OCI-M1 (cell line): ENCODE data around the gene ZSWIM9.

ENCODE experiments used
- DNase-seq: peaks from one replicate; lab custom pipeline; 2025; lab: John Stamatoyannopoulos, UW

The ZSWIM9 gene

DNA sequence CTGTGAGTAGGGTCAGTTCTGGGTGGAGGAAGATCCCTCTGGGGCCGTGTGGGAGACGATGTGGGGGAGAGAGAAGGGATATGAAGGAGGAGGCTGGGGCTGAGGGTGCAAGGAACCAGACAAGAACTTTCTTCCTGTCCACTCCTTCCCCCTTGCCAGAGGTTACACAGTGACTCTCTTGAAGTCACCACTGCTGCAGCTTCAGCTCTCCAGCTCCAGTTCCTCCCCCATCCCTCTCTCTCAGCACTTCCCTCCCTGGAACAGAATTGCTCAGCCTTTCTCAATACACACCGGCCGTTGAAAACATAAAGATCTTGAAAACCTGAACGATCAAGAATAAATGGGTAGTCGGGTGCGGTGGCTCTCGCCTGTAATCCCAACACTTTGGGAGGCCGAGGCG is 5.1 kb downstream of the ZSWIM9 start:
- DNase-seq = no peak

DNA sequence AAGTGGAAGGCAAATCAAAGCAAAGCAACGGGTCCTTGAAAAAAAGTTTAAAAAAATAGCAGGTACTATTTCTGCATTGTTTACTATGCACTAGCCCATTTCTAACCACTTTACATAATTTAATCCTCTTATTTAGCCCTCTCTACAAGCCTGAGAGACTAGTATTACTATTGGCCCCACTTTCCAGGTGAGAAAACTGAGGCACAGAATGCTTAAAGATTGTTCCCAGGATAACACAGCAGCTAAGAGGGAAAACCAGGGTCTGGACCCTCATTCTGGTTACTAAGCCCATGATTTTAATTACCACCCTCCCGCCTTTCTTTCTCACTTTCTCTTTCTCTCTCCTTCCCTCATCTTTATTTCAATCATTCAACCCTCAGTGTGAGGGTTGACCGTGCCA is 5.7 kb downstream of the ZSWIM9 start:
- DNase-seq = no peak

- no peak for DNase-seq
Measured at GRCh38 chr19:48181505-48181904, 11.0 kb downstream of the ZSWIM9 start.

GRCh38 chr19:48182434-48182833 is 12.0 kb downstream of the ZSWIM9 start:
- DNase-seq = no peak

- DNase-seq = no peak
Measured at GRCh38 chr19:48183356-48183755, 12.9 kb downstream of the ZSWIM9 start.

- no peak for DNase-seq
Measured at GRCh38 chr19:48186015-48186414, 15.5 kb downstream of the ZSWIM9 start.

- no peak for DNase-seq
Measured at GRCh38 chr19:48186541-48186991, 16.1 kb downstream of the ZSWIM9 start.

DNA sequence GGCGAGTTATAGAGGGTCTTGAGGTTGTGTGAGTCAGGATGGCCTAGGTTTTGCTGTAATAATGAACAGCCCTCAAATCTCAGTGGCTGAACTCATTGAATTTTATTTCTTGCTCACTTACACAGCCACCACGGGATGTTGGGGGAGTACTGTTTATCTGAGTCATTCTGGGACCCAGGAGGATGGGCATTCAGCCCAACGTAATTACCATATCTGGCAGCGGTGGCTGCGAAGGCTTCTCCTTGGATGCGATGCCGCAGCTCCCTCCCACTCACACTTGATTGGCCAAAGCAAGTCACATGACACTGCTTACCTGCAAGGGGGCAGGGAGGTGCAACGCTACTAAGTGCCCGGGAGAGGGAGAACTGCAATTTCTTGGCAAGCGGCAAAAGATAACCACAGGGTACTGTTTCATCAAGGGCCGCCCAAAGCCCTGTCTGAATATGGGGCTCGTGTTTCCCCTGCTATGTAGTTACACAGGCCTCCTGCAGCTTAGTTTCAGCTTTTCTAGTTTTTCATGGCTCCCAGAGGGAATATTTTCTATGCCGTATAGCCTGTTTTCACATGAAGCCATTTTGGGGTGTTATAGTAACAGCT is 19.9 kb downstream of the ZSWIM9 start:
- DNase-seq = peak; percentile 99

DNA sequence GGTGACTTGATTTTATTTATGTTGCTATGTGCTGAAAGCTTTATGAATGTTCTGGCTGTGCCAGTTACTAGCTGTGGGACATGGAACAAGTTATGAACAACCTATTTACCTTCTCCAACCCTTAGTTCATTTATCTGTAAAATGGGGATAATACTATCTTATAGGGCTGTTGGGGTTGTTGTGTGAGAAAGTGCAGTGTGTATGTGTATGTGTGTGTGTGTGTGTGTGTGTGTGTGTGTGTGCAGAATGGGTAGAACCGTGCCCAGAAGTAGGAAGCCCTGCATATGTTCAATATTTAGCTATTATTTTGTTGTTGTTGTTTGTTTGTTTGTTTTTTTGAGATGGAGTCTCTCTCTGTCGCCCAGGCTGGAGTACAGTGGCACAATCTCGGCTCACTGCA is 20.4 kb downstream of the ZSWIM9 start:
- no peak for DNase-seq

DNA sequence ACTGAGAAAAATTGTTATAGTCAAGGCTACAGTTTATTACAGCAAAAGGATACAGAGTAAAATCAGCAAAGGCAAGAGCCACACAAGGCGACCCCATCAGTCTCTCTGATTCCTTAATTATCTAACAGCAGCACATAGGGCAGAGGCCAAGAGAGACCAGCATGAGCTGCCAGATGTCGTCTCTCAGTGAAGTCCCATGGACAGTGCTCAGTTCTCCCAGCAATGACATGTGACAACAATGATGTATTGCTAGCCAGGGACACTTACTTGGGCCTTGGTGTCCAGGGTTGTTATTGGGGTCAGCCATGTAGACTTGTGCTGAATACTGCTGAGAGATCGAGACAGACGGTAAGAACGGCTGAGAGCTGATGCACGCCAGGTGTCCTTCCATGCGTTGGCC is 22.3 kb downstream of the ZSWIM9 start:
- no peak for DNase-seq

DNA sequence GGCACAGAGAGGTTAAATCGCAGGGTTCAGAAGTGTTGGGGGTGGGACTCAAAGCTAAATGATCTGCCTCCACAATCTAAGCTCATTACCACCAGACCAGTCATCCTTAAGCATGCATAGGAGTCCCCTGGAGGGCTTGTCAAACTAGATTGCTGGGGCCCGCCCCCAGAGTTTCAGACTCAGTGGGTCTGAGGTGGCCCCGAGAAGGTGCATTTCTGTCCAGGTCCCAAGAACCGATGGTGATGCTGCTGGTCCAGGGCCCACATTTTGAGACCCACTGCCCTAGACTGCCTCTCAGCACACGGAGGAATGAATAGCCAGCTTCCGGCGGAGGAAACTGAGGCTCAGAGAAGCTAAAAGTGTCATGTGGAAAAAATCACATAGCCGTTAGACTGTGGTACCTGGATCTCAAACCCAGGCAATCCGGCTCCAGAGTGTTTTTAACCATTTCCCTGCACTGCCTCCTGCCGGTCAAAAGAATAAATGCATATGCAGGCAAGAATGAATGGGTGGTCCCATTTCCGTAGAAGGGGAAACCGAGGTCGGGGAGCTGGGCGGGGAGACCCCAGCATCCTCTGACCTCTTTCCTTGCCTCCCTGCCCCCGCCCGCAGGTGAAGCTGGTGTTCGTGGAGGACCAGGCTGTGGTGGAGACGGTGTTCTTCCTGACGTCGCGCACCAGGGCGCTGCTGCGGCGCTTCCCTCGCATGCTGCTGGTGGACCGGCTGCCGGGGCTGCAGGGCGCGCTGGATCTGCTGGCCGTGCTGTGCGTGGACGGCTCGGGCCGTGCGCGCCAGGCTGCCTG is 23.8 kb downstream of the ZSWIM9 start:
- DNase-seq = peak; percentile 42

DNA sequence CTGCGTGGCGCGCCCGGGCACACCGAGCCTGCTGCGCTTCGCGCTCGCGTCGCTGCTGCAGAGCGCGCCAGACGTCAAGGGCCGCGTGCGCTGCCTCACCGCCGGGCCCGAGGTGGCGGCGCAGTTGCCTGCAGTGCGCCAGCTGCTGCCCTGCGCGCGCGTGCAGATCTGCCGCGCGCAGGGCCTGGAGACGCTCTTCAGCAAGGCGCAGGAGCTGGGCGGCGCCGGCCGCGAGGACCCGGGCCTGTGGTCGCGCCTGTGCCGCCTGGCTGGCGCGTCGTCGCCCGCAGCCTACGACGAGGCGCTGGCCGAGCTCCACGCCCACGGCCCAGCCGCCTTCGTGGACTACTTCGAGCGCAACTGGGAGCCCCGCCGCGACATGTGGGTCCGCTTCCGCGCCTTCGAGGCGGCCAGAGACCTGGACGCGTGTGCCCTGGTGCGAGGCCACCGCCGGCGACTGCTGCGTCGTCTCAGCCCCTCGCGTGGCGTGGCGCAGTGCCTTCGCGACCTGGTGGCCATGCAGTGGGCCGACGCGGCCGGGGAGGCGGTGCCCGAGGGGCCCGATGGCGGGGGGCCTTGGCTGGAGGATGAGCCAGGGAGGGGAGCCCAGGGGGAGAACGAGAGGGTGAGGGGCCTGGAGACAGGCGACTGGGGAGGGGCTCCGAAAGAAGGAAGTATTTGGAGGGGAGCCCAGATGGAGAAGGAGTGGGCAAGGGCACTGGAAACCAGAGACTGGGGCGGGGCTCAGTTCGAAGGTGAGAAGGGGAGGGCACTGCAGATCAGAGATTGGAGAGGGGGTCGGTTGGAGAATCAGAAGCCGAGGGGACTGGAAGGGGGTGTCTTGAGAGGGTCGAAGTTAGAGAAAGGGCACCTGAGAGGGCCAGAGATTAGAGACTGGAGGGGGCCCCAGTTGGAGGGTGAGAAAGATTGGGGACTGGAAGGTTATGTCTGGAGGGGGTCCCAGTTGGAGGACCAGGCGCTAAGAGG is 24.7 kb downstream of the ZSWIM9 start:
- DNase-seq = no peak

GRCh38 chr19:48196321-48196763 is 25.9 kb downstream of the ZSWIM9 start:
- no peak for DNase-seq

DNA sequence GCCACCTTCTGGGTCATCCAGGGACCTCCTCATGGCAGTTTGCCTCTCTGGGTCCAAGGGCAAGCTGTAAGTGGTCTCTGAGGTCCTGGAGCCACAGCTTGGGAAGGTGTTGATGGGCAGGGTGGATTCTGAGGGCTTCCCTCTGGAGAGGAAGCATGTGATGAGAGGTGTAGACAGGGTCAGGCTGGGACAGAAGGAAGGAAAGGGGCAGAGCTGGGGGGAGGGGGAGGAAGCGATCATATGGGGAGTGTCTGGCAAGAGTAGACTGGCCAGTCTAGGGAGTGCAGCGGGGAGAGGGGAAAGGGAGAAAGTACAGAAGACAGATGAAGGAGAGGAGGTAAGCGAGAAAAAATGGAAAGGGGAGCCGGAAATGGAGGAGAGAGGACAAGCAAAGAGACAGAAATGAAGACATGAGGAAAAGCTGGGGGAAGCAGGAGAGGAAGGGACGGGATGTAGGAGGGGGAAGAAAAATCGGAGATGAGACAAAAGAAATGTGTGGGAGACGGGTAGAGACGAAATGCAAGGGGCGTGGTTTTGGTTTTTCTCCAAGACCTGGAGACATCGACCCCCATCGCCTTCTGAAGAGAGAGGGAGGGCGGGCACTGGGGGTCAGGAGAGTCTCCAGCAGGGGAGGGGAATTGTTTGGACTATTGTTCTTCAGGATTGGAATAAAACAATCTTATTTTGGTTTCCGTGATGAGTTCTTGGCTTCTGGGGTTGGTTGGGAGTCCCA is 26.6 kb downstream of the ZSWIM9 start:
- no peak for DNase-seq

- DNase-seq = peak; percentile 68
Measured at GRCh38 chr19:48203222-48203793, 32.8 kb downstream of the ZSWIM9 start.

DNA sequence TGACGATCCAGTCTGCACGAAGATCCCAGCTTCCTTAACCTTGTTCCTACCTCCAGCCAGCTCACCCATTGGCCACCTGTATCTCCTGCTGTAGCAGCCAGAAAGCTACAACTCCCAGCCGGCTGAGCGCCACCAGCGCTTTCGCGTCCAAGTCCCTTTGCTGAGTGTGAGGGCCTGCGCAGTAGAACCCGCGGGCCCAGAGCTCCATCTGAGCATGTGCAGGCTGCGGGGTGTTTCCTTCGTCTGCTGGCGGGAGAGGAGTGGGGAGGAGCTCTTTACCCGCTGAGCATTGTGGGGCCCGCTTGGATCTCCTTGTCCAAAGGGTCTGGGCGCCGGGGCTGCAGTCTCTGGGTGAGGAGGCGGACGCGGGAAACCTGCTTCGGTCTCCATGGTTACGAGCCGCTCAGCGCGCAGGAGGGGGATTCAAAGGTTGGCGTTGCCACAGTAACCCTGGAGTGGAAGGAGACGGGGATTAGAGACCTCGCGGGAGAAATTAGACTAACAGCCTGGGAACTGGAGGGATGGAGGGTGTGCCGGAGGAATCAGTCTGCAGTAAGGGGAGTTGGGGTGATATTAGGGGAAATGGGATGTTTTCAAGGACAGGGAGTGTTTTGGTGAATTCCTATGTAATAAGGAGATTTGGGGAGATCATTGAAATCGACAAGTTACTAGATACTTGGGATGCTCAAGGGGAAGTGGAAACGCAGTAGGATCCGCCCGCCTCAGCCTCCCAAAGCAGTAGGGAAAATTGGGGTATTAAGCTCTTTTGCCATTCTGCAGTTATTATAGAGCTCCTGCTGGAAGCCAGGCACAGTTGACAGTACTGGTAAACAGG is 33.5 kb downstream of the ZSWIM9 start:
- DNase-seq = peak; percentile 98

GRCh38 chr19:48206397-48207093 is 36.1 kb downstream of the ZSWIM9 start:
- DNase-seq = peak; percentile 21

GRCh38 chr19:48210005-48210404 is 39.5 kb downstream of the ZSWIM9 start:
- DNase-seq = no peak

DNA sequence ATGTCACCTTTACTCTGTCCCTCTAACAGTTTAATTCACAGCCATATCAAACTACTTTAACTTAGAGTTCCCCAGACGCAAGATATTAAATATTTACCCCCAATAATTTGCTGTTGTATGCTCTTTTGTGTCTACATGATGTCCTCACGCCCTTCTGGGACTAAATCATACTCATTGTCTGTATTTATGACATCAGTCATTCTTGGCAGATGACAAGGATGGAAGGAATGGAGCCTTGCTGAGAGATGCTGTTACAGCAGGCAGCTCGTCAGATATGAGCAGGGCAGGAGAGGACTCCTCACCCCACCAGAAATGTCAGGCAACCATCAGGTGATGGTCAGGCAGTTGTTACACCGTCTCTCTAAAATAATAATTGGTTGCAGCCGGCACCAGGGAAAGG is 43.5 kb downstream of the ZSWIM9 start:
- no peak for DNase-seq

DNA sequence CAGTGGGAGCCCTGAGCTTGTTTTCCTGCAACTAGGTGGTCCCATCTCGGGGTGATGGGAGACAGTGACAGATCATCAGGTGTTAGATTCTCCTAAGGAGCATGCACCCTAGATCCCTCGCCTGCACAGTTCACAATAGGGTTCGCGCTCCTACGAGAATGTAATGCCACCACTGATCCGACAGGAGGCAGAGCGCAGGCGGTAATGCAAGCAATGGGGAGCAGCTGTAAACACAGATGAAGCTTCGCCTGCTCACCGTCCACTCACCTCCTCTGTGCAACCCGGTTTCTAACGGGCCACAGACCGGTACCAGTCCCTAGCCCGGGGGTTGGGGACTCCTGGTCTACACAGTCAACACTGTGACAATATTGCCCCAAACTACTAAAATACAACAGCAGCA is 46.5 kb downstream of the ZSWIM9 start:
- no peak for DNase-seq
